ENCODE measurements around the gene PRPF8.
A peak's percentile ranks its signal among the peaks of the same experiment; 100 is the strongest.
"Not testable (repeated sequence)": the region's sequence is repeated elsewhere in the genome, so short reads cannot be mapped to it uniquely, and the experiment has no call there.

Gene PRPF8

GRCh38 chr17:1690544-1691221, 6.0 kb upstream of the PRPF8 start:
- Histone ChIP-seq H3K27ac (ENCODE audit: low read depth in 2 of 2, low read length in 2 of 2) (no peak overlapping the region), H3K4me3 (ENCODE audit: low read length in 2 of 2) (no peak overlapping the region), H3K9ac (ENCODE audit: low read depth in 1 of 2, low read length in 2 of 2) (no peak overlapping the region), H3K27me3 (ENCODE audit: control insufficient read depth in 2 of 2, insufficient read depth in 2 of 2, low read length in 2 of 2) (no peaks in the 10 kb centered on the region), H3K9me3 (ENCODE audit: control insufficient read depth in 2 of 2, low read length in 2 of 2) (no peaks in the 10 kb centered on the region), H3K36me3 (ENCODE audit: control insufficient read depth in 2 of 2, insufficient read depth in 2 of 2, low read length in 2 of 2) (no peaks in the 10 kb centered on the region), H3K4me1 (ENCODE audit: control insufficient read depth in 2 of 2, insufficient read depth in 2 of 2, low read length in 2 of 2) (no peaks in the 10 kb centered on the region)

- not testable (repeated sequence) for H3K9me3 ChIP-seq (ENCODE audit: control insufficient read depth in 2 of 2, low read length in 2 of 2); H3K4me1 ChIP-seq (ENCODE audit: control insufficient read depth in 2 of 2, insufficient read depth in 2 of 2, low read length in 2 of 2); H3K4me3 ChIP-seq (ENCODE audit: low read length in 2 of 2); H3K27me3 ChIP-seq (ENCODE audit: control insufficient read depth in 2 of 2, insufficient read depth in 2 of 2, low read length in 2 of 2); H3K9ac ChIP-seq (ENCODE audit: low read depth in 1 of 2, low read length in 2 of 2); H3K36me3 ChIP-seq (ENCODE audit: control insufficient read depth in 2 of 2, insufficient read depth in 2 of 2, low read length in 2 of 2); H3K27ac ChIP-seq (ENCODE audit: low read depth in 2 of 2, low read length in 2 of 2)
Measured at GRCh38 chr17:1688405-1688804, 3.7 kb upstream of the PRPF8 start.

- no peak overlapping the region for H3K9ac ChIP-seq (ENCODE audit: low read depth in 1 of 2, low read length in 2 of 2)
- H3K27ac ChIP-seq (ENCODE audit: low read depth in 2 of 2, low read length in 2 of 2): no peak overlapping the region
- H3K27me3 ChIP-seq (ENCODE audit: control insufficient read depth in 2 of 2, insufficient read depth in 2 of 2, low read length in 2 of 2): no peaks in the 10 kb centered on the region
- no peaks in the 10 kb centered on the region for H3K9me3 ChIP-seq (ENCODE audit: control insufficient read depth in 2 of 2, low read length in 2 of 2)
- peaks cover 17 to 18% of the 10 kb centered on the region in 2 donors for H3K36me3 ChIP-seq (ENCODE audit: control insufficient read depth in 2 of 2, insufficient read depth in 2 of 2, low read length in 2 of 2)
- no peak overlapping the region for H3K4me3 ChIP-seq (ENCODE audit: low read length in 2 of 2)
- H3K4me1 ChIP-seq (ENCODE audit: control insufficient read depth in 2 of 2, insufficient read depth in 2 of 2, low read length in 2 of 2): peaks cover 9 to 15% of the 10 kb centered on the region in 2 donors
Measured at GRCh38 chr17:1686086-1686485, 1.4 kb upstream of the PRPF8 start.

GRCh38 chr17:1683459-1683858, 1.2 kb downstream of the PRPF8 start:
- Histone ChIP-seq H3K27ac (ENCODE audit: low read depth in 2 of 2, low read length in 2 of 2) (peak overlapping the region in 1 of 2 donors; percentile 95), H3K4me1 (ENCODE audit: control insufficient read depth in 2 of 2, insufficient read depth in 2 of 2, low read length in 2 of 2) (peaks cover 9 to 15% of the 10 kb centered on the region in 2 donors), H3K4me3 (ENCODE audit: low read length in 2 of 2) (peak overlapping the region; percentile 84 to 87), H3K9ac (ENCODE audit: low read depth in 1 of 2, low read length in 2 of 2) (peak overlapping the region; percentile 60 to 84), H3K36me3 (ENCODE audit: control insufficient read depth in 2 of 2, insufficient read depth in 2 of 2, low read length in 2 of 2) (peaks cover 42 to 44% of the 10 kb centered on the region in 2 donors), H3K27me3 (ENCODE audit: control insufficient read depth in 2 of 2, insufficient read depth in 2 of 2, low read length in 2 of 2) (no peaks in the 10 kb centered on the region), H3K9me3 (ENCODE audit: control insufficient read depth in 2 of 2, low read length in 2 of 2) (no peaks in the 10 kb centered on the region)

- no peaks in the 10 kb centered on the region for H3K9me3 ChIP-seq (ENCODE audit: control insufficient read depth in 2 of 2, low read length in 2 of 2)
- H3K27ac ChIP-seq (ENCODE audit: low read depth in 2 of 2, low read length in 2 of 2): no peak overlapping the region
- no peaks in the 10 kb centered on the region for H3K27me3 ChIP-seq (ENCODE audit: control insufficient read depth in 2 of 2, insufficient read depth in 2 of 2, low read length in 2 of 2)
- peaks cover 87 to 90% of the 10 kb centered on the region in 2 donors for H3K36me3 ChIP-seq (ENCODE audit: control insufficient read depth in 2 of 2, insufficient read depth in 2 of 2, low read length in 2 of 2)
- no peak overlapping the region for H3K4me3 ChIP-seq (ENCODE audit: low read length in 2 of 2)
- H3K9ac ChIP-seq (ENCODE audit: low read depth in 1 of 2, low read length in 2 of 2): no peak overlapping the region
- H3K4me1 ChIP-seq (ENCODE audit: control insufficient read depth in 2 of 2, insufficient read depth in 2 of 2, low read length in 2 of 2): no peaks in the 10 kb centered on the region
Measured at GRCh38 chr17:1676401-1676800, 8.3 kb downstream of the PRPF8 start.

- Histone ChIP-seq H3K9me3 (ENCODE audit: control insufficient read depth in 2 of 2, low read length in 2 of 2) (no peaks in the 10 kb centered on the region), H3K4me1 (ENCODE audit: control insufficient read depth in 2 of 2, insufficient read depth in 2 of 2, low read length in 2 of 2) (peaks cover 0 to 3% of the 10 kb centered on the region in 2 donors), H3K9ac (ENCODE audit: low read depth in 1 of 2, low read length in 2 of 2) (no peak overlapping the region), H3K4me3 (ENCODE audit: low read length in 2 of 2) (no peak overlapping the region), H3K27ac (ENCODE audit: low read depth in 2 of 2, low read length in 2 of 2) (no peak overlapping the region), H3K36me3 (ENCODE audit: control insufficient read depth in 2 of 2, insufficient read depth in 2 of 2, low read length in 2 of 2) (peaks cover 74 to 82% of the 10 kb centered on the region in 2 donors), H3K27me3 (ENCODE audit: control insufficient read depth in 2 of 2, insufficient read depth in 2 of 2, low read length in 2 of 2) (no peaks in the 10 kb centered on the region)
Measured at GRCh38 chr17:1673041-1673785, 11.5 kb downstream of the PRPF8 start.

- not testable (repeated sequence) for H3K4me3 ChIP-seq (ENCODE audit: low read length in 2 of 2); H3K4me1 ChIP-seq (ENCODE audit: control insufficient read depth in 2 of 2, insufficient read depth in 2 of 2, low read length in 2 of 2); H3K27ac ChIP-seq (ENCODE audit: low read depth in 2 of 2, low read length in 2 of 2); H3K9ac ChIP-seq (ENCODE audit: low read depth in 1 of 2, low read length in 2 of 2); H3K9me3 ChIP-seq (ENCODE audit: control insufficient read depth in 2 of 2, low read length in 2 of 2); H3K27me3 ChIP-seq (ENCODE audit: control insufficient read depth in 2 of 2, insufficient read depth in 2 of 2, low read length in 2 of 2)
- H3K36me3 ChIP-seq (ENCODE audit: control insufficient read depth in 2 of 2, insufficient read depth in 2 of 2, low read length in 2 of 2): peaks cover 66 to 72% of the 10 kb centered on the region in 2 donors
Measured at GRCh38 chr17:1663934-1664333, 20.7 kb downstream of the PRPF8 start.

- Histone ChIP-seq H3K9ac (ENCODE audit: low read depth in 1 of 2, low read length in 2 of 2) (no peak overlapping the region), H3K36me3 (ENCODE audit: control insufficient read depth in 2 of 2, insufficient read depth in 2 of 2, low read length in 2 of 2) (peaks cover 71 to 82% of the 10 kb centered on the region in 2 donors), H3K27me3 (ENCODE audit: control insufficient read depth in 2 of 2, insufficient read depth in 2 of 2, low read length in 2 of 2) (no peaks in the 10 kb centered on the region), H3K9me3 (ENCODE audit: control insufficient read depth in 2 of 2, low read length in 2 of 2) (no peaks in the 10 kb centered on the region), H3K27ac (ENCODE audit: low read depth in 2 of 2, low read length in 2 of 2) (no peak overlapping the region), H3K4me1 (ENCODE audit: control insufficient read depth in 2 of 2, insufficient read depth in 2 of 2, low read length in 2 of 2) (no peaks in the 10 kb centered on the region), H3K4me3 (ENCODE audit: low read length in 2 of 2) (no peak overlapping the region)
Measured at GRCh38 chr17:1661045-1661444, 23.6 kb downstream of the PRPF8 start.

GRCh38 chr17:1658100-1658499, 26.6 kb downstream of the PRPF8 start:
- H3K9me3 ChIP-seq (ENCODE audit: control insufficient read depth in 2 of 2, low read length in 2 of 2): no peaks in the 10 kb centered on the region
- no peak overlapping the region for H3K4me3 ChIP-seq (ENCODE audit: low read length in 2 of 2)
- no peaks in the 10 kb centered on the region for H3K27me3 ChIP-seq (ENCODE audit: control insufficient read depth in 2 of 2, insufficient read depth in 2 of 2, low read length in 2 of 2)
- no peaks in the 10 kb centered on the region for H3K4me1 ChIP-seq (ENCODE audit: control insufficient read depth in 2 of 2, insufficient read depth in 2 of 2, low read length in 2 of 2)
- peaks cover 84 to 89% of the 10 kb centered on the region in 2 donors for H3K36me3 ChIP-seq (ENCODE audit: control insufficient read depth in 2 of 2, insufficient read depth in 2 of 2, low read length in 2 of 2)
- no peak overlapping the region for H3K9ac ChIP-seq (ENCODE audit: low read depth in 1 of 2, low read length in 2 of 2)
- no peak overlapping the region for H3K27ac ChIP-seq (ENCODE audit: low read depth in 2 of 2, low read length in 2 of 2)

- peaks cover 73 to 74% of the 10 kb centered on the region in 2 donors for H3K36me3 ChIP-seq (ENCODE audit: control insufficient read depth in 2 of 2, insufficient read depth in 2 of 2, low read length in 2 of 2)
- H3K4me1 ChIP-seq (ENCODE audit: control insufficient read depth in 2 of 2, insufficient read depth in 2 of 2, low read length in 2 of 2): peaks cover 15 to 19% of the 10 kb centered on the region in 2 donors
- H3K4me3 ChIP-seq (ENCODE audit: low read length in 2 of 2): no peak overlapping the region
- no peaks in the 10 kb centered on the region for H3K27me3 ChIP-seq (ENCODE audit: control insufficient read depth in 2 of 2, insufficient read depth in 2 of 2, low read length in 2 of 2)
- H3K9ac ChIP-seq (ENCODE audit: low read depth in 1 of 2, low read length in 2 of 2): no peak overlapping the region
- H3K9me3 ChIP-seq (ENCODE audit: control insufficient read depth in 2 of 2, low read length in 2 of 2): no peaks in the 10 kb centered on the region
- H3K27ac ChIP-seq (ENCODE audit: low read depth in 2 of 2, low read length in 2 of 2): no peak overlapping the region
Measured at GRCh38 chr17:1653735-1654134, 30.9 kb downstream of the PRPF8 start.

Data from mucosa of rectum (tissue), 2 donors.